GM23248 (cell line): ENCODE measurements around the gene ELMOD1. TPM values are rescaled to one million over a fixed set of nuclear protein-coding genes. Genes with fewer than 3 reads are reported as not detected.
"Not testable (repeated sequence)": the region's sequence is repeated elsewhere in the genome, so short reads cannot be mapped to it uniquely, and the experiment has no call there.

Experiments used
- DNase-seq: peaks from one replicate; pipeline ENCODE4 v3.0.0-alpha.2; 2015
- H2AFZ ChIP-seq: fragments of 200-600 bp; sonication (generic); 2 replicates; pipeline ENCODE4 v1.6.1; 2016; ENCODE audit warnings: antibody characterized with exemption
- H3F3A ChIP-seq: fragments of 200-600 bp; sonication (generic); 2 replicates; pipeline ENCODE4 v1.6.1; 2016; ENCODE audit warnings: mild to moderate bottlenecking, antibody characterized with exemption, mixed run types; ENCODE audit not compliant: insufficient read depth
- H3K27ac ChIP-seq: fragments of 200-600 bp; sonication (generic); 2 replicates; pipeline ENCODE4 v1.5.1; 2016; ENCODE audit warnings: mild to moderate bottlenecking
- H3K27me3 ChIP-seq: fragments of 200-600 bp; sonication (generic); replicated peaks from 2 replicates; pipeline ENCODE4 v1.6.1; 2016; ENCODE audit warnings: mild to moderate bottlenecking; ENCODE audit not compliant: insufficient read depth
- H3K36me3 ChIP-seq: fragments of 200-600 bp; sonication (generic); 2 replicates; pipeline ENCODE4 v1.6.1; 2016; ENCODE audit warnings: low read depth, mild to moderate bottlenecking
- H3K4me1 ChIP-seq: fragments of 200-600 bp; sonication (generic); 2 replicates; pipeline ENCODE4 v1.6.1; 2016; ENCODE audit warnings: mild to moderate bottlenecking; ENCODE audit not compliant: insufficient read depth
- H3K4me2 ChIP-seq: fragments of 200-600 bp; sonication (generic); one replicate; pipeline ENCODE4 v1.6.1; 2016; ENCODE audit warnings: mild to moderate bottlenecking; ENCODE audit not compliant: unreplicated experiment
- H3K4me3 ChIP-seq: fragments of 200-600 bp; sonication (generic); 2 replicates; pipeline ENCODE4 v1.5.1; 2016; ENCODE audit warnings: mild to moderate bottlenecking
- H3K79me2 ChIP-seq: fragments of 200-600 bp; sonication (generic); 2 replicates; pipeline ENCODE4 v1.6.1; 2016; ENCODE audit warnings: mild to moderate bottlenecking; ENCODE audit not compliant: insufficient read depth
- H3K9ac ChIP-seq: fragments of 200-600 bp; sonication (generic); 2 replicates; pipeline ENCODE4 v1.6.1; 2016; ENCODE audit warnings: mild to moderate bottlenecking
- H3K9me2 ChIP-seq: fragments of 200-600 bp; sonication (generic); 2 replicates; pipeline ENCODE4 v1.6.1; 2016; ENCODE audit warnings: mixed run types, mild to moderate bottlenecking, moderate library complexity; ENCODE audit not compliant: insufficient read depth
- H3K9me3 ChIP-seq: fragments of 200-600 bp; sonication (generic); one replicate; pipeline ENCODE4 v1.6.1; 2017; ENCODE audit warnings: low read depth
- H4K20me1 ChIP-seq: fragments of 200-600 bp; sonication (generic); 2 replicates; pipeline ENCODE4 v1.6.0; 2016; ENCODE audit not compliant: insufficient read depth
- EZH2 ChIP-seq: fragments of 200-600 bp; sonication (generic); IDR thresholded peaks from 2 replicates; pipeline ENCODE4 v1.6.1; 2018; ENCODE audit warnings: antibody characterized with exemption, mild to moderate bottlenecking; ENCODE audit not compliant: insufficient read depth, poor library complexity, severe bottlenecking
- EZH2phosphoT487 ChIP-seq: fragments of 200-600 bp; sonication (generic); IDR thresholded peaks from 2 replicates; pipeline ENCODE4 v1.6.1; 2018; ENCODE audit warnings: antibody characterized with exemption, moderate library complexity, mild to moderate bottlenecking, low read depth; ENCODE audit not compliant: insufficient read depth
- WGBS, 2 experiments: methylation state at CpG; one replicate each; pipeline ENCODE4 v1.1.6; 2015 to 2017; ENCODE audit warnings: low lambda C conversion rate in 2 of 2, low coverage in 1 of 2; ENCODE audit errors: missing lambda C conversion rate in 2 of 2; 5-methylcytosine and 5-hydroxymethylcytosine counted together
- in situ Hi-C: fragments of 300-500 bp; cut with MboI; formaldehyde crosslinking; loops from 2 replicates; pipeline ENCODE4 v1.15.0; 2020
- polyA plus RNA-seq: library from polyadenylated mRNA; unstranded; fragments of >200 nt; fragmentation: Nextera tagmentation; extraction: Ambion mirVana; gene quantifications from 2 replicates; pipeline ENCODE4 v1.2.1, GENCODE V29; 2016
- total RNA-seq: library from RNA; depleted of rRNA; stranded (reverse); fragments of >200 nt; shearing (Covaris generic); gene quantifications from 2 replicates; pipeline ENCODE4 v1.2.3, GENCODE V29; 2014

The ELMOD1 gene
- total and polyA plus RNA-seq, 2 experiments from 2014 or later = 0.51 TPM; not detected in 1

GRCh38 chr11:107564877-107565218, 26.1 kb upstream of the ELMOD1 start:
- no peak for TF ChIP-seq EZH2phosphoT487
- TF ChIP-seq EZH2 = no peak
- 1 to 2% methylated on average over 6 of the region's 6 CpGs for WGBS, 2 experiments

DNA sequence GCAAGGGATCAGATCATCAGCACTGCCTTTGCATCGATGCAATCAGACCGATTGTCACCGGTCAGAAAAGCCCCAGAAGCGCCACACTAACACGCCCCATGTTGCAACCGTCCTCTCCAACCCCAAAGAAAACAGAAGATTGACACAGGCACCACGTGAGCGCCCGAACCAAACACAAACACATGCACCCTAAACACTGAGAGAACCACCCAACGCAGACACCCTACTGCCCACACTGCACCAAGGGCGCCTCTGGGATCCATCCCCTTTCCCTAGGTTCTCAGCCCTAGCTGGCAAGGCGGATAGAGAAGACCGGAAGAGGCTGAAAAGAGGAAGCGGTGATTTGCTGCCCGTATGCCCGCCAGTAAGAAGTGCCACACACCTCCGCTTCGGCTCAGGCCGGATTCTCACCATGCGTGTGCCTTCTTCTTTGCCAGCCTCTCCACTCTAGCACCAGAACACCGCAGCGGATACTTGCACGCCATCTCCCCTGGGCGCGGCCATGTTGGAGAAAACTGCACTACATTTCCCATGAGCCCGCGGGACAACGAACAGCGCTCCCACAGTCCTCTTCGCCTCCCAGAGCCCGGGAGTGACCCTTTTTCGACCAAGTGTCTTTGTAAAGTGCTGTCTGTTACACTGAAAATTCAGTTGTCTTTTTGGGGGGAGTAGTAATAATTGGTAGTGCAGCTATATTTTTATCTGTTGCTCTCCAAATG, 25.6 kb upstream of the ELMOD1 start, which contains the start of gene ALKBH8:
Gene ALKBH8 (minus strand): TSS at position 517 of the 719 bp plus-strand sequence. CDS start 4,842 bp downstream, outside the sequence.
- in situ Hi-C loops = no loop called here
- Histone ChIP-seq H3K4me1 (peaks cover 50% of the 10 kb centered on the region), H3K9ac (peak within 1 kb of the TSS; percentile 90), H3K36me3 (no peaks in the 10 kb centered on the region), H2AFZ (peak within 1 kb of the TSS; percentile 99), H3K9me2 (no peaks in the 10 kb centered on the region), H3F3A (peaks cover 49% of the 10 kb centered on the region), H3K4me2 (peak within 1 kb of the TSS; percentile 100), H3K9me3 (no peaks in the 10 kb centered on the region), H3K27ac (peak within 1 kb of the TSS; percentile 94), H4K20me1 (no peaks in the 10 kb centered on the region), H3K4me3 (peak within 1 kb of the TSS; percentile 91), H3K79me2 (peaks cover 10% of the 10 kb centered on the region), H3K27me3 (no peaks in the 10 kb centered on the region)
- TF ChIP-seq EZH2phosphoT487 (no peak), EZH2 (no peak)
- WGBS, 2 experiments = 0 to 1% methylated on average over 32 of the region's 32 CpGs
- DNase-seq = peak; percentile 91

More at GRCh38 chr11:107564877-107565218, 26.1 kb upstream of the ELMOD1 start:
- Histone ChIP-seq H4K20me1 (no peaks in the 10 kb centered on the region), H3K9me3 (no peaks in the 10 kb centered on the region), H3K79me2 (peaks cover 10% of the 10 kb centered on the region), H3K4me1 (peaks cover 50% of the 10 kb centered on the region), H3F3A (peaks cover 49% of the 10 kb centered on the region), H3K4me3 (peak overlapping the region; percentile 91), H3K9me2 (no peaks in the 10 kb centered on the region), H3K36me3 (no peaks in the 10 kb centered on the region), H2AFZ (peak overlapping the region; percentile 99), H3K27ac (peak overlapping the region; percentile 94), H3K4me2 (peak overlapping the region; percentile 100), H3K9ac (peak overlapping the region; percentile 90), H3K27me3 (no peaks in the 10 kb centered on the region)
- DNase-seq = no peak
- in situ Hi-C loops = no loop called here

- Histone ChIP-seq H3K9ac (peak overlapping the region; percentile 90), H3K27ac (peak overlapping the region; percentile 94), H3K79me2 (peaks cover 10% of the 10 kb centered on the region), H2AFZ (peak overlapping the region; percentile 99), H3F3A (peaks cover 45% of the 10 kb centered on the region), H3K4me3 (peak overlapping the region; percentile 91), H3K4me1 (peaks cover 44% of the 10 kb centered on the region), H3K4me2 (peak overlapping the region; percentile 100)
- peak; percentile 73 for DNase-seq
- 36 to 39% methylated on average over 9 of the region's 9 CpGs for WGBS, 2 experiments
- H3K9me3 ChIP-seq, H3K27me3 ChIP-seq, in situ Hi-C loops, H4K20me1 ChIP-seq, H3K36me3 ChIP-seq, H3K9me2 ChIP-seq: not testable (repeated sequence)
These were observed 24.9 kb upstream of the ELMOD1 start for GRCh38 chr11:107565955-107566501.

- no peaks in the 10 kb centered on the region for H3K9me3 ChIP-seq
- in situ Hi-C loops = no loop called here
- H3K9ac ChIP-seq = no peak overlapping the region
- no peaks in the 10 kb centered on the region for H3K27me3 ChIP-seq
- no peak for DNase-seq
- H3K36me3 ChIP-seq = no peaks in the 10 kb centered on the region
- no peak overlapping the region for H3K27ac ChIP-seq
- H4K20me1 ChIP-seq = no peaks in the 10 kb centered on the region
- no peak overlapping the region for H3K4me2 ChIP-seq
- WGBS, 2 experiments = 41 to 54% methylated on average over 2 of the region's 2 CpGs
- H3K4me1 ChIP-seq = peaks cover 39% of the 10 kb centered on the region
- H3K9me2 ChIP-seq = no peaks in the 10 kb centered on the region
- H3F3A ChIP-seq = peaks cover 40% of the 10 kb centered on the region
- peaks cover 10% of the 10 kb centered on the region for H3K79me2 ChIP-seq
- TF ChIP-seq EZH2phosphoT487 (no peak), EZH2 (no peak)
- H3K4me3 ChIP-seq = no peak overlapping the region
- peak overlapping the region; percentile 99 for H2AFZ ChIP-seq
These were observed 24.4 kb upstream of the ELMOD1 start for GRCh38 chr11:107566569-107566968.
